ENCODE results near the gene BICD2.

The BICD2 gene

GRCh38 chr9:92746567-92747458, 17.8 kb downstream of the BICD2 start:
- H3K4me3 ChIP-seq (ENCODE audit: low read depth, low read length), result no peak overlapping the region
- TF ChIP-seq CTCF (conservative IDR thresholded peaks at IDR 0.05; ENCODE audit: low read depth, low read length), result no peak
- peak; percentile 82 for DNase-seq (ENCODE audit: low read depth)

- DNase-seq (ENCODE audit: low read depth), result no peak
- TF ChIP-seq CTCF (conservative IDR thresholded peaks at IDR 0.05; ENCODE audit: low read depth, low read length), result no peak
- no peak overlapping the region for H3K4me3 ChIP-seq (ENCODE audit: low read depth, low read length)
Observed at GRCh38 chr9:92745881-92746280, 18.8 kb downstream of the BICD2 start.

- DNase-seq (ENCODE audit: low read depth), result no peak
- no peak for TF ChIP-seq CTCF (conservative IDR thresholded peaks at IDR 0.05; ENCODE audit: low read depth, low read length)
- no peak overlapping the region for H3K4me3 ChIP-seq (ENCODE audit: low read depth, low read length)
Observed at GRCh38 chr9:92745331-92745730, 19.3 kb downstream of the BICD2 start.

- no peak for DNase-seq (ENCODE audit: low read depth)
- no peak for TF ChIP-seq CTCF (conservative IDR thresholded peaks at IDR 0.05; ENCODE audit: low read depth, low read length)
- H3K4me3 ChIP-seq (ENCODE audit: low read depth, low read length), result no peak overlapping the region
Observed at GRCh38 chr9:92740969-92741368, 23.7 kb downstream of the BICD2 start.

GRCh38 chr9:92740446-92740961, 24.1 kb downstream of the BICD2 start:
- no peak for DNase-seq (ENCODE audit: low read depth)
- no peak overlapping the region for H3K4me3 ChIP-seq (ENCODE audit: low read depth, low read length)
- no peak for TF ChIP-seq CTCF (conservative IDR thresholded peaks at IDR 0.05; ENCODE audit: low read depth, low read length)

- no peak overlapping the region for H3K4me3 ChIP-seq (ENCODE audit: low read depth, low read length)
- DNase-seq (ENCODE audit: low read depth), result peak; percentile 50
- no peak for TF ChIP-seq CTCF (conservative IDR thresholded peaks at IDR 0.05; ENCODE audit: low read depth, low read length)
Observed at GRCh38 chr9:92740009-92740408, 24.6 kb downstream of the BICD2 start.

Data from choroid plexus epithelial cell (primary cell).